ENCODE results near the gene VEGFB. TPM values are rescaled to one million over a fixed set of nuclear protein-coding genes. Genes with fewer than 3 reads are reported as not detected.

VEGFB gene
- total RNA-seq, 1 donor from 2014 or later, result 2.3 TPM

- peaks cover 29% of the 10 kb centered on the region for H3K4me1 Mint-ChIP-seq
- Histone ChIP-seq H3K4me3 (peak overlapping the region; percentile 62), H3K9me3 (ENCODE audit: low read depth) (no peaks in the 10 kb centered on the region), H3K4me1 (peaks cover 16% of the 10 kb centered on the region), H3K4me2 (peak overlapping the region; percentile 89), H3F3A (ENCODE audit: low read depth) (peaks cover 27% of the 10 kb centered on the region), H2AFZ (replicated peaks) (peak overlapping the region; percentile 2), H3K27me3 (peaks cover 9% of the 10 kb centered on the region), H3K36me3 (no peaks in the 10 kb centered on the region), H3K27ac (no peak overlapping the region), H3K79me2 (ENCODE audit: low read depth) (no peaks in the 10 kb centered on the region), H3K9ac (peak overlapping the region; percentile 31), H4K20me1 (ENCODE audit: low read depth) (no peaks in the 10 kb centered on the region)
- no peaks in the 10 kb centered on the region for H3K36me3 Mint-ChIP-seq
- peak overlapping the region; percentile 91 for H3K4me3 Mint-ChIP-seq
- H3K27me3 Mint-ChIP-seq (ENCODE audit: insufficient read depth, low read depth), result peaks cover 5% of the 10 kb centered on the region
- DNase-seq (ENCODE audit: low spot score), result no peak
- TF ChIP-seq EZH2 (IDR thresholded peaks at IDR 0.05), result no peak
- no peak for TF ChIP-seq CTCF (IDR thresholded peaks at IDR 0.05)
- no peak for TF ChIP-seq EZH2phosphoT487 (IDR thresholded peaks at IDR 0.05)
- H3K9me3 Mint-ChIP-seq, result no peaks in the 10 kb centered on the region
- H3K27ac Mint-ChIP-seq, result no peak overlapping the region
Observed at GRCh38 chr11:64226507-64227051, 7.8 kb upstream of the VEGFB start.

GRCh38 chr11:64227405-64227956, 6.9 kb upstream of the VEGFB start:
- H3K27me3 Mint-ChIP-seq (ENCODE audit: insufficient read depth, low read depth), result peaks cover 6% of the 10 kb centered on the region
- peaks cover 33% of the 10 kb centered on the region for H3K4me1 Mint-ChIP-seq
- Histone ChIP-seq H3K27ac (no peak overlapping the region), H3K27me3 (peaks cover 18% of the 10 kb centered on the region), H3K36me3 (no peaks in the 10 kb centered on the region), H3K9ac (no peak overlapping the region), H3K4me3 (no peak overlapping the region), H3K4me2 (peak overlapping the region; percentile 89), H3K79me2 (ENCODE audit: low read depth) (no peaks in the 10 kb centered on the region), H2AFZ (replicated peaks) (no peak overlapping the region), H3K4me1 (peaks cover 16% of the 10 kb centered on the region), H3F3A (ENCODE audit: low read depth) (peaks cover 27% of the 10 kb centered on the region), H3K9me3 (ENCODE audit: low read depth) (no peaks in the 10 kb centered on the region), H4K20me1 (ENCODE audit: low read depth) (no peaks in the 10 kb centered on the region)
- TF ChIP-seq EZH2phosphoT487 (IDR thresholded peaks at IDR 0.05) (no peak), CTCF (IDR thresholded peaks at IDR 0.05) (no peak), EZH2 (IDR thresholded peaks at IDR 0.05) (no peak)
- H3K9me3 Mint-ChIP-seq, result no peaks in the 10 kb centered on the region
- peak overlapping the region; percentile 91 for H3K4me3 Mint-ChIP-seq
- no peaks in the 10 kb centered on the region for H3K36me3 Mint-ChIP-seq
- no peak for DNase-seq (ENCODE audit: low spot score)
- H3K27ac Mint-ChIP-seq, result no peak overlapping the region

GRCh38 chr11:64229090-64229743, 5.2 kb upstream of the VEGFB start:
- no peak overlapping the region for H3K27ac ChIP-seq
- H3K9me3 ChIP-seq (ENCODE audit: low read depth), result no peaks in the 10 kb centered on the region
- peaks cover 20% of the 10 kb centered on the region for H3K4me1 ChIP-seq
- H3K9ac ChIP-seq, result no peak overlapping the region
- Mint-ChIP-seq H3K9me3 (no peaks in the 10 kb centered on the region), H3K4me1 (peaks cover 37% of the 10 kb centered on the region), H3K36me3 (no peaks in the 10 kb centered on the region), H3K4me3 (peak overlapping the region; percentile 92), H3K27me3 (ENCODE audit: insufficient read depth, low read depth) (peaks cover 7% of the 10 kb centered on the region), H3K27ac (no peak overlapping the region)
- TF ChIP-seq EZH2 (IDR thresholded peaks at IDR 0.05) (no peak), EZH2phosphoT487 (IDR thresholded peaks at IDR 0.05) (no peak), CTCF (IDR thresholded peaks at IDR 0.05) (no peak)
- H2AFZ ChIP-seq (replicated peaks), result no peak overlapping the region
- no peaks in the 10 kb centered on the region for H3K79me2 ChIP-seq (ENCODE audit: low read depth)
- peaks cover 35% of the 10 kb centered on the region for H3K27me3 ChIP-seq
- H4K20me1 ChIP-seq (ENCODE audit: low read depth), result peaks cover 3% of the 10 kb centered on the region
- peak overlapping the region; percentile 95 for H3K4me2 ChIP-seq
- H3K36me3 ChIP-seq, result no peaks in the 10 kb centered on the region
- H3K4me3 ChIP-seq, result peak overlapping the region; percentile 67
- DNase-seq (ENCODE audit: low spot score), result no peak
- peaks cover 39% of the 10 kb centered on the region for H3F3A ChIP-seq (ENCODE audit: low read depth)
